Transverse colon (tissue), 4 donors: Measurements from ENCODE around the gene CCNT2. TPM values are rescaled to one million over a fixed set of nuclear protein-coding genes. Genes with fewer than 3 reads are reported as not detected.

Experiments
- DNase-seq: peaks from one replicate; pipeline ENCODE4 v3.0.0-alpha.2; 2019
- H3K27ac ChIP-seq, 4 donors: fragments of 200-600 bp; sonication (generic); 2 replicates each; pipeline ENCODE4 v1.5.1; 2016 to 2018; ENCODE audit warnings: inconsistent platforms in 4 of 4
- H3K27me3 ChIP-seq: fragments of 200-600 bp; sonication (generic); 2 replicates; pipeline ENCODE4 v1.5.1; 2017; ENCODE audit warnings: inconsistent platforms
- H3K36me3 ChIP-seq, 4 donors: fragments of 200-600 bp; sonication (generic); 2 replicates each; pipeline ENCODE4 v1.5.1; 2017 to 2019; ENCODE audit warnings: inconsistent platforms in 4 of 4
- H3K4me1 ChIP-seq, 4 donors: fragments of 200-600 bp; sonication (generic); 2 replicates each; pipeline ENCODE4 v1.5.1; 2017 to 2020; ENCODE audit warnings: inconsistent platforms in 4 of 4
- H3K4me3 ChIP-seq, 4 donors: fragments of 200-600 bp; sonication (generic); 1 replicate in 1 of 4; 2 replicates in 3 of 4; pipeline versions ENCODE4 v1.5.1 to v1.6.1; 2017 to 2019; ENCODE audit warnings: inconsistent platforms in 4 of 4
- H3K9me3 ChIP-seq, 2 donors: fragments of 200-600 bp; sonication (generic); 2 replicates each; pipeline ENCODE4 v1.5.1; 2017 to 2019; ENCODE audit warnings: inconsistent platforms in 2 of 2
- EP300 ChIP-seq: sonication (generic); formaldehyde crosslinking; IDR thresholded peaks from one replicate; pipeline ENCODE4 v1.6.1; 2017; ENCODE audit warnings: antibody characterized with exemption, low read depth
- POLR2A ChIP-seq: fragments of 450-650 bp; IDR thresholded peaks from one replicate; pipeline ENCODE4 v1.6.1; 2016; ENCODE audit warnings: antibody characterized with exemption, mild to moderate bottlenecking, moderate library complexity
- POLR2AphosphoS5 ChIP-seq, 3 donors: sonication (generic); formaldehyde crosslinking; IDR thresholded peaks; one replicate each; pipeline ENCODE4 v1.6.1; 2016; ENCODE audit warnings: antibody characterized with exemption in 3 of 3
- WGBS, 2 donors: methylation state at CpG; one replicate each; pipeline ENCODE4 v1.1.5; 2018; ENCODE audit warnings: low coverage in 1 of 2; 5-methylcytosine and 5-hydroxymethylcytosine counted together
- in situ Hi-C, 4 donors: fragments of 200-750 bp; cut with MboI; loops; one replicate each; pipeline versions ENCODE4 v1.15.0 to v1.15.1; 2017; ENCODE audit warnings: low sequenced_read_pairs in 3 of 4, low pct_ligation_motif_present in 1 of 4, low pct_unique_long_range_greater_than_20kb in 1 of 4
- intact Hi-C: fragments of 100-400 bp; cut with DNase I; formaldehyde crosslinking; loops from one replicate; pipeline ENCODE4 v1.15.1; 2023; ENCODE audit warnings: low total_unique reads
- total RNA-seq, 4 donors: library from RNA; depleted of rRNA; stranded (reverse); fragments of >200 nt; gene quantifications; one replicate each; pipeline ENCODE4 v1.1.0, GENCODE V29; 2016
- TF ChIP-seq, protein P1 (sequence below), 5 experiments: fragments of 200-600 bp in 3 of 5; fragments of 450-650 bp in 2 of 5; sonication (generic) in 3 of 5; IDR thresholded peaks; 1 replicate in 2 of 5; 2 replicates in 3 of 5; pipeline ENCODE4 v1.5.1; 2016 to 2017; ENCODE audit warnings: antibody characterized with exemption in 5 of 5, inconsistent platforms in 3 of 5, mild to moderate bottlenecking in 2 of 5, moderate library complexity in 1 of 5

Gene CCNT2
- total RNA-seq, 4 donors from 2014 or later: 24.7 to 57.5 (median 44.6) TPM

GRCh38 chr2:134926231-134926931 is 7.8 kb downstream of the CCNT2 start:
- H3K36me3 ChIP-seq: no peaks in the 10 kb centered on the region
- WGBS, 2 donors: 68 to 70% methylated on average over 3 of the region's 3 CpGs
- in situ Hi-C loops (no loop called here), intact Hi-C loops (no loop called here)
- no peaks in the 10 kb centered on the region for H3K9me3 ChIP-seq
- no peak overlapping the region for H3K27ac ChIP-seq
- peaks cover 12 to 84% (median 28%) of the 10 kb centered on the region in 4 donors for H3K4me1 ChIP-seq
- DNase-seq: no peak
- no peaks in the 10 kb centered on the region for H3K27me3 ChIP-seq
- no peak overlapping the region for H3K4me3 ChIP-seq
- no peak for TF ChIP-seq POLR2AphosphoS5 (IDR thresholded peaks at IDR 0.05)
- no peak for TF ChIP-seq POLR2A
- TF ChIP-seq, protein P1, sequence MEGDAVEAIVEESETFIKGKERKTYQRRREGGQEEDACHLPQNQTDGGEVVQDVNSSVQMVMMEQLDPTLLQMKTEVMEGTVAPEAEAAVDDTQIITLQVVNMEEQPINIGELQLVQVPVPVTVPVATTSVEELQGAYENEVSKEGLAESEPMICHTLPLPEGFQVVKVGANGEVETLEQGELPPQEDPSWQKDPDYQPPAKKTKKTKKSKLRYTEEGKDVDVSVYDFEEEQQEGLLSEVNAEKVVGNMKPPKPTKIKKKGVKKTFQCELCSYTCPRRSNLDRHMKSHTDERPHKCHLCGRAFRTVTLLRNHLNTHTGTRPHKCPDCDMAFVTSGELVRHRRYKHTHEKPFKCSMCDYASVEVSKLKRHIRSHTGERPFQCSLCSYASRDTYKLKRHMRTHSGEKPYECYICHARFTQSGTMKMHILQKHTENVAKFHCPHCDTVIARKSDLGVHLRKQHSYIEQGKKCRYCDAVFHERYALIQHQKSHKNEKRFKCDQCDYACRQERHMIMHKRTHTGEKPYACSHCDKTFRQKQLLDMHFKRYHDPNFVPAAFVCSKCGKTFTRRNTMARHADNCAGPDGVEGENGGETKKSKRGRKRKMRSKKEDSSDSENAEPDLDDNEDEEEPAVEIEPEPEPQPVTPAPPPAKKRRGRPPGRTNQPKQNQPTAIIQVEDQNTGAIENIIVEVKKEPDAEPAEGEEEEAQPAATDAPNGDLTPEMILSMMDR (IDR thresholded peaks at IDR 0.05): no peak
- TF ChIP-seq EP300: no peak

DNA sequence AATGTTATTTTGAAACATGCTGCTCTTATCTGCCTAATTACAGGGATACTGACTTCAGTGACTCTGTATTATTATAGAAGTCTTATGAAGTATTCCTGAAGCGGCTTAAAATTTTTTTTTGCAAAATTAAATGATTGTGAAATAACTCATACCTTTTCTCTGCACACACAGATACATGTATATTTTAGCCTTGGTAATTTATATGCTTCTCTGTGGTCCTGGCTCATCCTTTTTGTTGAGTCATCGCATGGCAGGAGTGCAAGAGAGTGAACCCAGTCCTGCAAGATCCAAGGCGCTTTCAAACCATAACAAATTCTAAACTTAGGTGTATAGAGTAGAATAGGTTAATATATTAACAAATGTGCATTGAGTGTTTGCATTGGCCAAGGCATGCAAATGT is 8.6 kb downstream of the CCNT2 start:
- no peaks in the 10 kb centered on the region for H3K27me3 ChIP-seq
- H3K9me3 ChIP-seq: no peaks in the 10 kb centered on the region
- no peak overlapping the region for H3K27ac ChIP-seq
- no peak for TF ChIP-seq EP300
- TF ChIP-seq POLR2A: no peak
- TF ChIP-seq, protein P1 (IDR thresholded peaks at IDR 0.05): no peak
- no peak for TF ChIP-seq POLR2AphosphoS5 (IDR thresholded peaks at IDR 0.05)
- intact Hi-C loops (no loop called here), in situ Hi-C loops (no loop called here)
- H3K4me3 ChIP-seq: no peak overlapping the region
- 72 to 89% methylated on average over 3 of the region's 3 CpGs for WGBS, 2 donors
- no peaks in the 10 kb centered on the region for H3K36me3 ChIP-seq
- no peak for DNase-seq
- peaks cover 11 to 79% (median 24%) of the 10 kb centered on the region in 4 donors for H3K4me1 ChIP-seq

- in situ Hi-C loops (no loop called here), intact Hi-C loops (no loop called here)
- no peaks in the 10 kb centered on the region for H3K9me3 ChIP-seq
- no peak for TF ChIP-seq EP300
- no peaks in the 10 kb centered on the region for H3K27me3 ChIP-seq
- DNase-seq: no peak
- H3K36me3 ChIP-seq: peaks cover 0 to 11% (median 3%) of the 10 kb centered on the region in 4 donors
- WGBS, 2 donors: 96 to 97% methylated on average over 3 of the region's 3 CpGs
- no peak overlapping the region for H3K27ac ChIP-seq
- peaks cover 3 to 70% (median 20%) of the 10 kb centered on the region in 4 donors for H3K4me1 ChIP-seq
- H3K4me3 ChIP-seq: no peak overlapping the region
Measured at GRCh38 chr2:134932864-134933526, 14.4 kb downstream of the CCNT2 start.

DNA sequence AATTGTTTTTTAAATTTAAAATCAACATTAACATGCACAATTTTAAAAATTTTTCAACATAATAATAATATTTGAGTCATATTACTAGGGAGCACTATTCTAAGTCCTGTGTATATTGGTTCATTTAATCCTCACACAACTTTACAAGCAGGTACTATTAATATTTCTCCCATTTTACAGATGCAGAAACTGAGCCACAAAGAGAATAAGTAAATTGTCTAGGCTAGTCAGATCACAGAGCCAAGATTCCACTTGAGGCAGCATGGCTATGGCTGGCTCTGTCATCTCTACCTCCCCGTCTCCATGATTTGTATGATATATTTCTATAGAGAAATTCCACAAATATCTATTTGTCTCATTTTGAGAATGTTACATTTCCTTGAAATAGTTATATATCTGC is 15.1 kb downstream of the CCNT2 start:
- Histone ChIP-seq H3K27ac (no peak overlapping the region), H3K4me3 (no peak overlapping the region), H3K27me3 (no peaks in the 10 kb centered on the region), H3K36me3 (peaks cover 0 to 15% (median 7%) of the 10 kb centered on the region in 4 donors), H3K9me3 (no peaks in the 10 kb centered on the region), H3K4me1 (peaks cover 3 to 64% (median 20%) of the 10 kb centered on the region in 4 donors)
- 83 to 90% methylated on average over 1 of the region's 1 CpG for WGBS, 2 donors
- in situ Hi-C loops (no loop called here), intact Hi-C loops (no loop called here)
- DNase-seq: no peak
- TF ChIP-seq, protein P1 (IDR thresholded peaks at IDR 0.05): no peak
- TF ChIP-seq POLR2A (no peak), POLR2AphosphoS5 (IDR thresholded peaks at IDR 0.05) (no peak), EP300 (no peak)
